NCI-H226 (cell line): ENCODE measurements around the gene C9.
"Not testable (repeated sequence)": the region's sequence is repeated elsewhere in the genome, so short reads cannot be mapped to it uniquely, and the experiment has no call there.

Experiments
- DNase-seq: peaks from one replicate; pipeline ENCODE4 v3.0.0-alpha.2; 2015

The C9 gene

DNA sequence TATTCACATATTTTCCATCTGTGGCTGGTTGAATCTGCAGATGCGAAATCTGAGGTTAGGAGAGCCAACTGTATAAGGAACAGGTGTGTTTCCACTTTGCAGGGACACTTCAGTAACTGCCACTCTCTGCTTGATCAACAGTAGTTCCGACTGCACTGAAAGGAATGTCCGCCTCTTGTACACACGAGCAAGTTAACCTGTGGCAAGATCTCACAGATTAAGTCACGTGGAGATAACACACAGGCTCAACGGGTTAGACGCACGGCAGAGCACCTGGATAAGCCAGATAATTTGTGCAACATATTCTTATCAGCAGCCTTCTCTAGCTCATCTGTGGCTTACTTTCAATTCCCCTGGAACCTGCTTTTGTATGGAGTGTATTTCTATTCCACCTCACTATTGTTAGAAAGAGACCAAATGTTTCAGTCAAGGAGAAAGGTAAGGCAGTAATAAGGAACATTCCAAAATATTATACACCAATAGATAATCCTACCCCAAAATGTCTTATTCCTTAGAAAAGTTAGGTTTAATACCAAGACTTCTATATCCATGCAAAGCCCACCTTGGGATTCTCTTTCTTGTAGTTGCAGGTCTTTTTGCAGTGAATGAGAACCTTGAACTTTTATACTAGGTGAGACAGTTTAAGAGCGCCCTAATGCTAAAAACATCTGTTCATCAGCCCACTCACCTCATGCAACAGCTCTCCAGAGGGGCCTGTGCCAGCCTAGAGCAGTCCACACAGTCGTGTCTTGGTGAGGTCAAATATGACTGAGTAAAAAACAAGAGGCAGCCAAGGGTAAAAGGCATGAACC, 6.5 kb upstream of the C9 start:
- DNase-seq, result no peak

DNA sequence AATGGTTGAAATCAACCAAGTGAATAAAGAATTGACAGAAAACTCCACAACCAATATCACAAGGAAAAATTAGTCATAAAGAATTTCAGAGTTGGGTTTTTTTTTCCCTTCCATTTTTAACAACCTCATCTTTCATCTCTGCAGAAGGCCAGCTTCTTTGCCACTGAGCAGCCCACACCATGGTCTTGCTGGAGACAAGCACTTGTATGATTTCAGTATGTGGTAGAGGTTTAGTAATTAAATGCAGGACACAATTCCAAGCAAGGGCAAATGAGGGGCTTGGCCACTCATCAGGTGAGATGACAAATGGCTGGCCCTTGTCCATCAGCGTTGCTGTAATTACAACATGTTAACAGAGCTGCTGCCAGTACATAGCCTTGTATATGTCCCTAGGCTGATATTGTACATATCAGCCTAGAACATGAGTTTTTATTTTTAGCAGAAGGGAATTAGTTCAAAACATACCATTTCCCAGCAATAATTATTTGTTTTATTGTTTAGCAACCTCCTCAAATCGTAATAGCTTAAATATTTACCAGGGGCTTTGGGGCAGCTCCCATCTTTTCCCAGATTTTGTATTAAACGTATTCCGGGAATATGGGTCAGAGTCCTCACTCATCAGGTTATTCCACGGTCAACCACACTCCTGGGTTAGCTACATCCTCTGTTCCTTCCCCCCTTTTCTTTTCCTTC, 5.0 kb upstream of the C9 start:
- DNase-seq, result no peak

DNA sequence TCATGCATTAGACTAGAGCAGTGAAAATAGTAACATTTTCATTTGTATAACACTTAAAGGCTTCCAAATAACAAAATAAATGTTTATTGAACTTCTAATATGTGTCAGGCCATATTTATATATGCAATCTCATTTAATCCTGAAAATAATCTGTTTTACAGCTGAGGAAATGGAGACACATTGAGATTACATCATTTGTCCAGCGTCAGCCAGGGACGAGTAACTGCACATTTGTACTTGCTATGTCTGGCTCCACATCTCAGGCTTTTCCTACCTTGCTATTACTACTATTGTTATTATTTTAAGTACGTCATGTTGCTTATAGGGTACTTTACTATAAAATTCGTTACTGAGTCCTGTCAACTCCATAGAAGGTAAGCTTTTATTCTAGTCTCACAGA, 3.8 kb upstream of the C9 start:
- DNase-seq, result no peak

DNA sequence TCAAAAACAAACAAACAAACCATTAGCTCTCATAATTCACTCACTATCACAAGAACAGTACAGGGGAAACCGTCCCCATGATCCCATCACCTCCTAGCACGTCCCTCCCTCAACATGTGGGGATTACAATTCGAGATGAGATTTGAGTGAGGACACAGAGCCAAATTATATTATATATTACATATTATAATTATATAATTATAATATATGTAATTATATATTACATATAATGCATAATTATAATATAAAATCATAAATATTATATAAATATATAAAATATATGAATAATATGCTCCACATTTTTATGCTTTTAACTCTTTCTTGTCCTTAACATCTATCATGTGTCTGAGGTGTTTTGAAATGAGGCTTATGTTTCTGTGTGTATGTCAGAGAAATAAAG, 3.4 kb upstream of the C9 start:
- DNase-seq, result no peak

DNA sequence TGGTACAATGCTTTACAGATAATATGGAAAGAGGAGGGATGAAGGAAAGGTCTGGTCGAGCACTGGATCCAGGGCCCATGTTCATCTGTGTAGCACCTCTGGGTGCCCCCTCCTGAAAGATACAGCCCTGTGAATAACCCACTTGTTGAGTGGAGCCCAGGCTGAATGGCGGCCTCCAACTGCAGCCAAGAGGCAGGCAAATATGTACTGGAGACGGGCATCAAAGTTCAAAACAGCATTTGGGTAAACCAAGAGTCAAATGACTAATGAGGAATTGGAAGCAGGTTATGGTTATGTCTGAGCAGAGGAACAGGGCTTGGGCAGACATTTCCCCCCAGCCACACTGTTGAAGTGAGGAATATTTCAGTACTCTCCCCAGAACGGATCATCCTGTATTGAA, 1.1 kb downstream of the C9 start:
- DNase-seq, result no peak

DNA sequence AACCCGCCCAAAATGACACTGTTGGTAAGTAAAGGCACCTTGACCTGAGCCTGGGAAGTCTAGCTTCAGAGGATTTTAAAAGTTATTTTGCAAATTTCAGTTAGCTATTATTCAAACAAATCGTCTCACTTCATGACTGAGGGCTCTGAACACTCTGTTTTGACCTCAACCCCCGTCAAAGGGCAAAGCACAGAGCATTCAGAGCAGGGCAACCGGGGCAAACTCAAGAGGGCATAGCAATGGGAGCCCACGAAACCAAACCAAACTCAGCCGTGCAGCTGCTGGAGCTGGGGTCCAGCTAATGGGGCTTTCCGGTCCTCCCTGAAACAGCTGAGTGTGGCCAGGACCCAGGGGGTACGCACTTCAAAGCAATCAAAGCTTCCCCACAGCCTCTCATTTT, 1.6 kb downstream of the C9 start:
- DNase-seq, result no peak

DNA sequence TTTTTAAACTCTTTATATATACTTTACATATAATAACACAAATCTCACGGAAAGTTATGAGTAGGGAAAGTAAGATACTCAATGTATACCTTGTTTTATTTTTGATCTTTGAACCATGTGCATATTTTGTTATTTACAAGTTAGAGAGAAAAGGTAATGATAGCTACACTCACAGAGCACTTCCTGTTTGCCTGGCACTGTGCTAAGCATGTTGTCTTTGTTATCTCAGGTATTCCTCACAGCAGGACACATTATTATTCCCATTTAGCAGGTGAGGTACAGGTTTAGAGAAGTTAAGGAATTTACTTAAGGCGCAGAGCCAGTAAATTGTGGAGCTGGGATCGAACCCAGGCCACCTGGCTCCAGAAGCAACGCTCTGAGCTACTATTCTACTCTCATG, 3.0 kb downstream of the C9 start:
- DNase-seq, result no peak

DNA sequence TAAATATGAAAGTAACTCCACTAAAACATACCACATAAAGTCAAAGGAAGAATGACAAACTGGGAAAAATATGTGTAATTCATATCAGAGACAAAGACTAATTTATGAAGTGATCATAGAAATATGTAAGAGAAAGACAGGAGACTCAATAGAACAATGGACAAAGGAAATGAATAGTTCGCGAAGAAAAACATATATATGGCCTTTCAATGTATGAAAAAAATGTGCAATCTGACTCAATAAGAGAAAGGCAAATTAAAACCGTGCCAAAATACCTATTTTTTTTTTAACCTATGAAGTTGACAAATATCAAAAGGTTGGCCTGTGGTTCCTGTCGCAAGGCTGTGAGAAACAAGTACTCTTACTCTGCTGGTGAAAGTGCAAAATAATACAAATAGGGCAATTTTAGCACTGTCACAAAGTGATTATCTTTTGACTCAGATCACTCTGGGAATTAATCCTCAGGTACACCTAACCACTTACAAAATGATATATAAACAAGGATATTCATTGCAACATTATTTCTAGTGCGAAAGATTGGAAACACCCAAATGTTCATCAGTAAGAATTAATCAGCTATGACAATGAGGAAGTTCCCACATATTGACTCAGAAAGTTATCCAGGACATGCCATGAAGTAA, 3.7 kb downstream of the C9 start:
- no peak for DNase-seq

DNA sequence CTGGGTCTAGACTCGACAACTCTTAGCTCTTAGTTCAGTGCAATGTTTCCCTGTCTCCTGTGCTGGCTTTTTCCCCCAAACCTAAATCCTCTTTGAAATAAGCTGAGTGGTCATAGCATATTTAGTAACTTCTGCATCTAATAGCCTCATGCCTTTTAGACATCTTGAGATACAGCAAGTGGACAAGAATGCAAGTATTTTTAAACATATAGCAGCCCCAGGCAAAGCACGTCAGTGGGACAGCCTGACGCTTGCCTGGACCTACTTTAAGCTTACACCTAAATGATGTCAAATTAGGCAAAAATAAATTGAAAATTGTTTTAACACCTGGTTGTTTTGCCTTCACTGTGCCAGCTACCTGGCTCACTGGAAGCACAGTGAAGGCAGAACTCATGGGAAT, 8.0 kb downstream of the C9 start:
- DNase-seq, result no peak

DNA sequence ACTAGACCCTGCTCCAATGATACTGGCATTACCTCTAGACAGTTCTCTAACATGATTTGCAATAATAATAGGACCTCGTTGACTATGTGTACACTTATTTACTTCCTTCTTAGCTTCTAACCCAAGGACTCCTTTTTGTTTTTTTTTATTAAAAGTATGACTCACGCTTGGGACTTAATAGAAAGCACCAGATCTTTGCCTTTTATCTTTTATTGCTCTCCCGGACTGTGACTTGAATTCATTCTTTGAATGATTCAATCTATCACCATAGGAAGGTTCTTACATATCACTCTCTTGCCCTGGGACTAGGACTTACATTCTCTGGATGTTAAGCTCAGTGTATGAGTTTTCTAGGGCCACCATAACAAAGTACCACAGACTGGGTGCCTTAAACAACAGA, 9.0 kb downstream of the C9 start:
- no peak for DNase-seq

DNA sequence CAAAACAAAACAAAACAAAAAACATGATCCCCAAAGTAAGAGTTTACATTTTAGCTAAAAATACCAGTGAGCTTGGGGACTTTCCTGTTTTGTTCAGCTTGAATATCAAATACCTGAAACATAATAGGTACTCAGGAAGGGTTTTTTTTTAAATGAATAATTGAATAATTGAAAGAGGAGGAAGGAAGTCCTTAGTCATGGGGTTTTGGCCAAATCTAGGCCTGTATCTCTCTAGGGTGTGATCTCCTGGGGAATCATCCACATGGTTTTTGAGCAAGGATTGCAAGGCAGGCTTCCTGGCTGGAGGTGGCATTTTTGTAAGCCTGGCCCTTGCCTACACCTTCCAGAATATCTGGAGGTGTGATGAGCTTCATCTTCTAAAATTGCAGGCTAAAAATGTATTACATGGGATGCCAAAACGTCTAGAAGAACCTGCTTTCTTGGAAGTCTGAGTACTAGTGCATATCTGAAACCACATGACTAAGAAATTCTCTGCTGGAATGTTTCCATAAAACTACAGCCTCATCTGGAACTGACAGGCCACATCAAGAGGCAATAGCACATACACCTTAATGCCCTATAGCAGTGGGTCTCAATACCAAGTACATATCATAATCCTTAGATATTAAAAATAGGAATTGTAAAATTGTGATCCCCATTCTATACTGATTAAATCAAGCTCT, 10.4 kb downstream of the C9 start:
- DNase-seq, result peak; percentile 11

DNA sequence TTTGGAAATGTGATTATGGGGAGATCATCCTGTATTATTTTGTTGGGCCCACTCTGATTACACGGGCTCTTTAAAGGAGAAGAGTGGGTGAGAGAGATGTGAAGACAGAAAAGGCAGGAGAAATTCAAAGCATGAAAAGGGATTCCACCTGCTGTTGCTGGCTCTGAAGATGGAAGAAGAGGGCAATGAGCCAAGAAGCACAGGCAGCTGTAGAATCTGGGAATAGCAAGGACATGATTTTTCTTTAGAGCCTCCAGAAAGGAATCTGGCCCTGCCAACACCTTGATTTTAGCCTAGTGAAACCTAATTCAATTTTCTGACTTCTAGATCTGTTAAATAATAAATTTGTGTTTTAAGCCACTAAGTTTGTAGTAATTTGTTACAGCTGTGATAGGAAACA, 11.3 kb downstream of the C9 start:
- no peak for DNase-seq

DNA sequence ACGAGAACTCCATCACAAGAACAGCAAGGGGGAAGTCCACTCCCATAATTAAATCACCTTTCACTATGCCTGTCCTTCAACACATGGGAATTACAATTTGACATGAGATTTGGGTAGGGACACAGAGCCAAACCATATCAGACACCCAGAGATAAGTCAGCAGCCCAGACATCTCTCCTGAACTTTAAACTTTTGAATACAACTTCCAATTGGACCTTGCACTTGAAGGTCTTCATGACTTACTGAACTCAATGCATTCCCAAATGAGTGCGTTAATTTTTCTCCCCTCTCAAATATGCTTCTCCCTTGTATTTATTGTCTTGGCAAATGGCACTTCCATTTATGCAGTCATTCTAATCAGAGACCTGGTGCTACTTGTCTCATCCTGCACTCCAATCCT, 12.1 kb downstream of the C9 start:
- DNase-seq, result no peak

DNA sequence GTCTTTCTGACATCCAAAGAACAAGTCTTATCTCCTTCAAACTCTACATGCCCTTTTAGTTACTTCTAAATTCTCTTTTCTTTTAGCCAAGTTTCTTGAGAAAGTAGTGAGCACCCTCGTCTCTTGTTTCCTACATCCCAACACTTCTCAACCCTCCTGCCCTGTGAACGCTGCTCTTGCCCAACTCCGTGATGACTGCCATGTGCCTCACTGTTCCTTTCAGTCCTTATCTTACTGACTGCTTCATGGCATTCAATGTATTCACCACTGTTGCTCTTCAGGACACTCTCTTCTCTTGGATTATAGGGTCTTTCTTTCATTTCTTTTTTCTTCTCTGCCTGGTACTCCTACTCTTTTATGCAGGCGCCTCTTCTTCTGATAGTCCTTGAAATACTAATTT, 14.8 kb downstream of the C9 start:
- DNase-seq, result no peak

DNA sequence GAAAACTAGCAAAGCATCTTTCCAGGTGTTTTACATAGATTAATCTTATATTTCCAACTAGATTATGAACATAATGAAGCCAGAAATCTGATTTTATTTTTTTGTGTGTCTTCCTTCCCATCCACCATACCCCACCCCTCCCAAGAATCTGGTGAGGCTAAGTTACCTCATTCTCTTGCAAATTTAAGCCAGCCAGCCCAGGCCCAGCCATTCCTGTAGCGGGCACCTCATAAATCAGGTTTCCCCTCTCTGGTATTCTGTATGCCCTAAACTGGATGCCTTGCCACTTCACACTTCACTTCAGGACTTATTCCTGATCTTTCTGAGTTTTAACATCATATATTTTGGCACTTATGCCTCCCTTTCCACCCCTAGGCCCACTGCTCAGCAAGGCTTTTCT, 21.8 kb downstream of the C9 start:
- DNase-seq, result no peak

DNA sequence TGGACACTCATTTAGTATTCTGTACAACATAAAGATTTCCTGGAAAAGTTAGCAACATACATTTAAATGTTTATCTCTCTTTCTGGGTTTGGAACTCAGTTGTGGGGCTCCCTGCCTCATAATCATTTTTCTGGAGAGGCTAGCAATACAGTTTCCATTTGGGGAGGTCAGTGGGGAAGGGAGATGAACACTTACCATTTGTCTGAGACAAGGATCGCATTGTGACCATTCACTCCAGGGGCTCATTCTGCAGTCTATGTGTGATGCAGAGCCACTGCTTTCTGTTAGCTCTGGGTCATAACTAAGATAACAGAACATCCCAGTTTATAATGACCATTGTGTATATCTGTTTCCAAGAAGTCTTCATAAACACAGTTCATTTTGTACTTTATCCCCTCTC, 22.4 kb downstream of the C9 start:
- no peak for DNase-seq

DNA sequence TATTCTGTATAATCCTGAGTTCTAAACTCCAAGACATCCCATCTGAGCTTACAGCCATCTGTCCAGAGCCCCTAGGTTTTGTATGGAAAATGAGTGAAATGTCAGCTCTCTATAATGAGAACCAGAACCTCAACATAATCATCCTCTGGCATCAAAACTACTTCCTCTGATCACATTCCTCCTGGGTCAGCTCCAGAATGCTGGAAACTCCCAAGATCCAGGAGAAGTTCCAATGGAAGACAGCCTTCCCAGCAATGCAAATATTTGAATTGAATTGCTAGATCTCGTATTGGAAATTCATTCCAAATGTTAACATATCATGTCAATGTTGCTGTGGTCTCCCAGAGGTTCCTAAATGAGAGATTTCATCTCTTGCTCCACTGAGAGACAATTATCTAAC, 23.8 kb downstream of the C9 start:
- no peak for DNase-seq

DNA sequence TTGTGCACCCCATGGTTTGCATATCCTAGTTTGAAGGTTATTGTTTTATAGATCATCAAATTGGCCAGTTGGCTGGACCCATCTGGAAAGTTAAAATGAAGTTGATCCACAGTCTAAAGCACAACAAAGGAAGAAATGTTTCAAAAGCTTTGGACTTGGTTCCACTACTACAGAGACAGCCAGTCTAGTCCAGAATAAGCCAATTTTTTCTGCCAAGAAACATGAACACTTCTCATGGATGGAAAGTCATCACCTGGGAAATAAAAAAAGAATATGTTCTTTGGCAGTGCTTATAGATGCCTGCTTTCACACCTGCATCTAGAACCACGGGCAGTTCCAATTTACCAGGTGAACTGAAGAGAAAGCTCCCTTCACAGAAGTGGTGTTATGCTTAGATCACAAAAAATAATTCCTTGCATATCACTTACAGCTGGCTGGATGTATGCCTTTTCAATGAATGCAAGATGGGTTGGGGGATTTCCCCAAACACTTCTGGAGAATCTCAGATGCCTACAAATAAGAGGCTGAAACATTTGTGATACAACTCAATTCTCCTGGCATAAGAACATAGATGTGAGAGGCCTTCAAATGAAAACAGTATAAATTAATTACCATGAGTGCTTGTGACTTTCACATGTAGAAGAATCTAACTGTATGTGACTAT, 26.9 kb downstream of the C9 start:
- no peak for DNase-seq

DNA sequence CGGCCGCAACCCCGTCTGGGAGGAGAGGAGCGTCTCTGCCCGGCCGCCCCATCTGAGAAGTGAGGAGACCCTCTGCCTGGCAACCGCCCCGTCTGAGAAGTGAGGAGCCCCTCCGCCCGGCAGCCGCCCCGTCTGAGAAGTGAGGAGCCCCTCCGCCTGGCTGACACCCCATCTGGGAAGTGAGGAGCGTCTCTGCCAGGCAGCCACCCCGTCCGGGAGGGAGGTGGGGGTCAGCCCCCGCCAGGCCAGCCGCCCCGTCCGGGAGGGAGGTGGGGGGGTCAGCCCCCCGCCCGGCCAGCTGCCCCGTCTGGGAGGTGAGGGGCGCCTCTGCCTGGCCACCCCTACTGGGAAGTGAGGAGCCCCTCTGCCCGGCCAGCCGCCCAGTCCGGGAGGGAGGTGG, 30.0 kb downstream of the C9 start:
- DNase-seq, result not testable (repeated sequence)

DNA sequence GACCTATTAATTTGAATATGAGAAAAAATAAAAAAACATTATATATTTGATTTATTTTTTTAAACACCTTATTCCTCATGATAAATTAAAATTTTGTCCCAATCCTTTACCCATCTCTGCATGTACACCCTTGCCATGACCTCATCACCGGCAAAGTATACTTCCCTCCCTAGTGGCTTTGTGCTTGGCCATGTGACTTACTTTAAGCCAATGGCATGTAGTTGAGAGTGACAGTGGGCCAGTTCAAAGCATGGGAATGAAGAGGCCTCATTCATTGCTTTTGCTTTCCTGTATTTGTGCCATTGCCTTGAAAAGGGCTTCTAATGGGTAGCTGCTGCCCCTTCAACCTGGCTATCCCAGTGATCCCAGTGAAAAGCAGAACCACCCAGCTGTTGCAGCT, 31.2 kb downstream of the C9 start:
- no peak for DNase-seq

DNA sequence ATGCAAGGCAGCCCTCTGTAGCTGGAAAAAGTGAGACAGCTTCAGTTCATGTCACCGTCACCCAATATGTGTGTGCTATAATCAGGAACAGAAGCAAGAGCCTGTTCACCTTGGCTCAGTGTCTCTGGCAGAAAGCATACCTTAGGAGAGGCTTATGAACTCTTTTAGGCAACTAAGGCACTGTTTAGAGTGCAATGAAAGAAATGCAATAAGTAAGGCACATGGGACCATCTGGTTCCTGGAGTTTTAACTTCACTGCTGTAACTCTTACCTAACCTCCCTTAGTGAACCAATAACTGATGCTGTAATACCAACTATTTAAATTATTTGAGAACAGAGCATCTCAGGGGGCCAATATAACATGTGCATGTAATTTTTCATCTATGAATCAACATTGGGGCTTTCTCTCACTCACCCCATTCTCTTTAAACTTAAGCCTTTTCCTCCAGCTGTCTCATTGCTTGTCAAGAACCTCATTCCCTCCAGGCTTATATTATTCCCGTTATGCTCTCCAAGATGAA, 32.4 kb downstream of the C9 start:
- DNase-seq, result no peak

DNA sequence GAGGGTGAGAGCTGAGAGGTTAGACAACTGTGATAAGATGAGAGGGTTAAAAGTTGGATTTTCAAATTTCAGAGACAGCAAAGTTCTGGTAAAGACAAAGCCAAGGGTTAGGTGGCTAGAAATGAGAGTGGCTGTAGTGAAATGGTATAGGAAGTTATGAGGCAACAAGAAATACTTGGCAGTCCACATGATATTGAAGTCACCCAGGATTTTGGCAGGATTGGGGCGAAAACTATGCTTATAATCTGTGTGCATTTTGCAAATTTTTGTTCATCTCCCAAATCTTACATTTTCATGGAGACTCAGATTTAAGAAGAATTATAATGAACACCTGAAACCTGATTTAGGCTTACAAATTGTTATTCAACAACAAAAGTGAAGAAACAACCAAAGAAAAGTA, 35.6 kb downstream of the C9 start:
- no peak for DNase-seq

DNA sequence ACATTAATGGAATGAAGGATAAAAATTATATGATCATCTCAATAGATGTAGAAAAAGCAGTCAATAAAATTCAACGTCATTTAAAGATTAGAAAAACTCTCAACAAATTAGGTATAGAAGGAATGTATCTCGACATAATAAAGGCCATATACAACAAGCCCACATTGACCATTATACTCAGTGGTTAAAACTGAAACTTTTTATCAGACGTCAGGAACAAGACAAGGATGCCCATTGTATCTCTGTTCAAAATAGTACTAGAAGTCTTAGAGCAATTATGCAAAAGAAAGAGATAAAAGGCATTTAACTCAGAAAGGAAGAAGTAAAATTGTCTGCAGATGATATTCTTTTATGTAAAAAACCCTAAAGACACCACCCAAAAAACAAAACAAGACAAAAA, 40.8 kb downstream of the C9 start:
- no peak for DNase-seq
